H1 (cell line): ENCODE data around the gene ZMIZ1. TPM values are rescaled to one million over a fixed set of nuclear protein-coding genes. Genes with fewer than 3 reads are reported as not detected.

Experiments
- BCL11A ChIP-seq, 2 experiments: IDR thresholded peaks; one replicate each; pipeline ENCODE4 v1.6.1; 2011; ENCODE audit warnings: low read depth in 2 of 2, low read length in 2 of 2, mild to moderate bottlenecking in 2 of 2
- FOSL1 ChIP-seq: IDR thresholded peaks from 2 replicates; pipeline ENCODE4 v1.6.1; 2011; ENCODE audit warnings: mild to moderate bottlenecking, low read depth, low read length, moderate library complexity; ENCODE audit not compliant: insufficient read depth
- HDAC2 ChIP-seq, 2 experiments: fragments of 300-600 bp in 1 of 2; sonication (generic) in 1 of 2; IDR thresholded peaks; 2 replicates each; pipeline ENCODE4 v1.6.1; 2011 to 2012; ENCODE audit warnings: low read depth in 2 of 2, low read length in 2 of 2, mild to moderate bottlenecking in 2 of 2, moderate library complexity in 2 of 2, borderline replicate concordance in 1 of 2, inconsistent platforms in 1 of 2
- JUN ChIP-seq: IDR thresholded peaks from 2 replicates; pipeline ENCODE4 v1.6.1; 2011; ENCODE audit warnings: low read depth, mild to moderate bottlenecking, improper control_type of control experiment, low read length
- PHF8 ChIP-seq: fragments of 200-600 bp; sonication (generic); conservative IDR thresholded peaks from 2 replicates; pipeline ENCODE4 v1.7.1; 2012; ENCODE audit warnings: low read depth, mild to moderate bottlenecking, inconsistent platforms, low read length, moderate library complexity
- POLR2A ChIP-seq, 2 experiments: IDR thresholded peaks; 1 replicate in 1 of 2; 2 replicates in 1 of 2; pipeline ENCODE4 v1.6.1; 2011; ENCODE audit warnings: low read depth in 2 of 2, low read length in 2 of 2, mild to moderate bottlenecking in 2 of 2; ENCODE audit errors: control extremely low read depth in 1 of 2
- polyA plus RNA-seq, 7 experiments: library from polyadenylated mRNA; depleted of rRNA in 3 of 7; stranded (reverse) in 5 of 7; unstranded in 2 of 7; fragments of >200 nt in 5 of 7; fragments of 200-250 nt in 2 of 7; gene quantifications; 1 replicate in 5 of 7; 2 replicates in 1 of 7; 4 replicates in 1 of 7; pipeline versions ENCODE4 v1.2.1 to v1.2.3, GENCODE V29; 2011 to 2013; ENCODE audit warnings: missing spikeins in 2 of 7, mixed read lengths in 2 of 7
- total RNA-seq: library from RNA; stranded (reverse); fragmentation: NEBNext Ultra II Directional; extraction: Animal tissue kit (Norgen Biotek cat#: 25700); gene quantifications from 2 replicates; pipeline ENCODE4 v1.2.1, GENCODE V29; 2021

Gene ZMIZ1
- total and polyA plus RNA-seq, 2 of the 8 experiments (the other 6 are each of a cell fraction or from before 2014, with no cell fraction given), result 8.1 to 28.0 TPM

- TF ChIP-seq FOSL1 (no peak), JUN (no peak), POLR2A (IDR thresholded peaks at IDR 0.05; ENCODE audit: control extremely low read depth in 1 of 2, low read depth in 2 of 2, low read length in 2 of 2) (no peak), PHF8 (no peak), BCL11A (IDR thresholded peaks at IDR 0.05; ENCODE audit: low read depth in 2 of 2, low read length in 2 of 2) (no peak), HDAC2 (IDR thresholded peaks at IDR 0.05; ENCODE audit: borderline replicate concordance in 1 of 2, low read depth in 2 of 2, low read length in 2 of 2) (no peak)
Observed at GRCh38 chr10:79100771-79101170, 32.0 kb downstream of the ZMIZ1 start (continued).
